Mesothelial cell of epicardium (in vitro differentiated cells): ENCODE measurements around the gene FUT3. TPM values are rescaled to one million over a fixed set of nuclear protein-coding genes. Genes with fewer than 3 reads are reported as not detected.

Experiments used
- DNase-seq, 2 experiments: peaks; one replicate each; pipeline ENCODE4 v3.0.0; 2021; ENCODE audit warnings: low spot score in 2 of 2; ENCODE audit not compliant: unreplicated experiment in 2 of 2
- H3K27ac Mint-ChIP-seq: 2 replicates; pipeline ENCODE4 v1.8.0; 2021; ENCODE audit warnings: mixed read lengths
- H3K27me3 Mint-ChIP-seq: 2 replicates; pipeline ENCODE4 v1.8.0; 2021; ENCODE audit warnings: low read depth, mixed read lengths
- H3K36me3 Mint-ChIP-seq: 2 replicates; pipeline ENCODE4 v1.8.0; 2021; ENCODE audit warnings: mixed read lengths
- H3K4me1 Mint-ChIP-seq: 2 replicates; pipeline ENCODE4 v1.8.0; 2021; ENCODE audit warnings: mixed read lengths
- H3K4me3 Mint-ChIP-seq: 2 replicates; pipeline ENCODE4 v1.8.0; 2021; ENCODE audit warnings: mild to moderate bottlenecking, moderate library complexity, mixed read lengths
- H3K9me3 Mint-ChIP-seq: 2 replicates; pipeline ENCODE4 v1.8.0; 2021; ENCODE audit warnings: mixed read lengths
- total RNA-seq: library from RNA; stranded (reverse); gene quantifications from 3 replicates; pipeline ENCODE4 v1.2.1, GENCODE V29; 2021
- TF ChIP-seq, protein P1 (sequence below): fragments of 200-600 bp; sonication (generic); IDR thresholded peaks from one replicate; pipeline ENCODE4 v1.5.0; 2021; ENCODE audit warnings: antibody characterized with exemption; ENCODE audit not compliant: unreplicated experiment

The FUT3 gene
- 0.49 to 1.1 TPM (median 0.90 TPM) in 3 replicates for total RNA-seq

DNA sequence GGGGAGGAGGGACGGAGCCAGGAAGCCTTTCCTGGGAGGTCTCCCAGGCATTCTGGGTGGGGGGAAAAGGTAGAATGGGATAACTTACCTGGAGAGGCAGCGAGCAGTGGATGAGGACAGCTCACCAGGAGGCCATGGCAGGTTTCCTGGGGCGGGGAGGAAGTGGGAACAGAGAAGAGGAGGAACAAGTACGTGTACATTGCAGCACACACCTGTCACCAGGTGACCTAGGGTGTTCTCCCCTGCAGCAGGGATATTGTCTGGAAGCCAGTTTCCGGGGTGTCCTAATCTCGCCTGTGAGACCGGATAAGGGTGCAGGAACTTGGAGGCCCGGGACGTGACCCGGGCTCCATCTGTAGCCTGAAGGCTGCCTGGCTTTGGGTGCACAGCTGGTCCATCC is at the start of gene FUT3:
TSS of gene FUT3 (minus strand) at position 148 of the 400 bp plus-strand sequence.
- no peak for DNase-seq
- H3K9me3 Mint-ChIP-seq, result no peaks in the 10 kb centered on the region
- H3K27me3 Mint-ChIP-seq, result peaks cover 13% of the 10 kb centered on the region
- no peak within 1 kb of the TSS for H3K27ac Mint-ChIP-seq
- peaks cover 3% of the 10 kb centered on the region for H3K4me1 Mint-ChIP-seq
- no peak within 1 kb of the TSS for H3K4me3 Mint-ChIP-seq
- TF ChIP-seq, protein P1, sequence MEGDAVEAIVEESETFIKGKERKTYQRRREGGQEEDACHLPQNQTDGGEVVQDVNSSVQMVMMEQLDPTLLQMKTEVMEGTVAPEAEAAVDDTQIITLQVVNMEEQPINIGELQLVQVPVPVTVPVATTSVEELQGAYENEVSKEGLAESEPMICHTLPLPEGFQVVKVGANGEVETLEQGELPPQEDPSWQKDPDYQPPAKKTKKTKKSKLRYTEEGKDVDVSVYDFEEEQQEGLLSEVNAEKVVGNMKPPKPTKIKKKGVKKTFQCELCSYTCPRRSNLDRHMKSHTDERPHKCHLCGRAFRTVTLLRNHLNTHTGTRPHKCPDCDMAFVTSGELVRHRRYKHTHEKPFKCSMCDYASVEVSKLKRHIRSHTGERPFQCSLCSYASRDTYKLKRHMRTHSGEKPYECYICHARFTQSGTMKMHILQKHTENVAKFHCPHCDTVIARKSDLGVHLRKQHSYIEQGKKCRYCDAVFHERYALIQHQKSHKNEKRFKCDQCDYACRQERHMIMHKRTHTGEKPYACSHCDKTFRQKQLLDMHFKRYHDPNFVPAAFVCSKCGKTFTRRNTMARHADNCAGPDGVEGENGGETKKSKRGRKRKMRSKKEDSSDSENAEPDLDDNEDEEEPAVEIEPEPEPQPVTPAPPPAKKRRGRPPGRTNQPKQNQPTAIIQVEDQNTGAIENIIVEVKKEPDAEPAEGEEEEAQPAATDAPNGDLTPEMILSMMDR, result no peak
- H3K36me3 Mint-ChIP-seq, result no peaks in the 10 kb centered on the region

DNA sequence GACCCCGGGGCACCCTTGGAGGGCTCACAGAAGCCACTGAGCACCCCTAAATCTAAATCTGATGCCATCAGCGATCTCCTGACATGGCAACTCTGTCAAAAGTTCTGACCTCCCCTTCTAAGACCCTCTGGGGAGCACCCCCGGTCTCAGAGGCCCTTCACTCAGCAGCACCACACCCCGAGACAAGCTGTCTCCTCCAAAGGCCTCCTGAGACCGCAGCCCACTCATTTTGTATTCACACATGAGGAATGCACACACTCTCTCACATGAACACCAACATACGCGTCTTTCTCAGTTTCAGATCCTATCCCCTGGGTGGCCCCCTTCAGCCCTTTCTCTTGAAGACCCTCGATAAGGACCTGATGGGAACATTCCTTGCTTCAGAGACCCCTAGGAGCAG is 49.7 kb upstream of the FUT3 start:
- Mint-ChIP-seq H3K36me3 (peaks cover 11% of the 10 kb centered on the region), H3K9me3 (no peaks in the 10 kb centered on the region), H3K4me1 (peaks cover 10% of the 10 kb centered on the region), H3K27me3 (no peaks in the 10 kb centered on the region), H3K4me3 (peak overlapping the region; percentile 33), H3K27ac (no peak overlapping the region)
- TF ChIP-seq, protein P1, result no peak
- no peak for DNase-seq

DNA sequence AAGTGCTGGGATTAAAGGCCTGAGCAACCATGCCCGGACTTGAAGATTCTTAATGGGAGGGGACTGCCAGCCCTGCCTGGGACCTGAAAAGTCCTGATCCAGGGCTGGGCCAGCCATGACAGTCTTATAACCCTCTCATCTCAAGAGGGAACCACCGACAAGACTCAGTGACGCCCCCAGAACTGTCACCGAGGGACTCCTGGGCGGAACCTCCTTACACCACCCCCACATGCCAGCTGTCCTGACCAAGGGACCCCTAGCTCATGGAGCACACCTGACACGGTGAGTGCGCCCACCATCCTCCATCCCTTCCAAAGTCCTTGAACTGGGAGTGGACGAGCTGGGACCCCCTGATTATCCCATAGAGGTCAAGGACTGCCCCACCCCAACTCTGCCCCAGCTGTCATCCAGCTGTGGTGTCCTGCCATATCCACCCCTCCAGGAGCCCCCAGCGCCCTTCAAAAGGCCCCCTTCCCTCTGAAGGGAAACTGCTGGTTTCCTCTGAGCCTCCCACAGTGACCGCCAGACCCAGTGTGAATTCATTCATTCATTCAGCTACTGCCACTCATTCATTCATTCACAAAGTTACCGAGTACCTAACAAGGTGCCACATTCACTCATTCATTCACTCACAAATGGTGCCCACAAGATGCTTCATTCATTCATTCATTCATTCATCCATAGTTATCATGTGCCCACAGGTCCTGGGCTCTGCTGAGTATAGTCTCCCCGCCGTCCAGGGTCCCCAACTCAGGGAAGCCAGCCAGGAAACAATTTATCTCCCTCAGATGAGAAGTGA is 48.7 kb upstream of the FUT3 start:
- Mint-ChIP-seq H3K9me3 (no peaks in the 10 kb centered on the region), H3K36me3 (peaks cover 13% of the 10 kb centered on the region), H3K4me1 (peaks cover 10% of the 10 kb centered on the region), H3K27ac (no peak overlapping the region), H3K27me3 (no peaks in the 10 kb centered on the region), H3K4me3 (no peak overlapping the region)
- no peak for DNase-seq
- TF ChIP-seq, protein P1, result no peak

DNA sequence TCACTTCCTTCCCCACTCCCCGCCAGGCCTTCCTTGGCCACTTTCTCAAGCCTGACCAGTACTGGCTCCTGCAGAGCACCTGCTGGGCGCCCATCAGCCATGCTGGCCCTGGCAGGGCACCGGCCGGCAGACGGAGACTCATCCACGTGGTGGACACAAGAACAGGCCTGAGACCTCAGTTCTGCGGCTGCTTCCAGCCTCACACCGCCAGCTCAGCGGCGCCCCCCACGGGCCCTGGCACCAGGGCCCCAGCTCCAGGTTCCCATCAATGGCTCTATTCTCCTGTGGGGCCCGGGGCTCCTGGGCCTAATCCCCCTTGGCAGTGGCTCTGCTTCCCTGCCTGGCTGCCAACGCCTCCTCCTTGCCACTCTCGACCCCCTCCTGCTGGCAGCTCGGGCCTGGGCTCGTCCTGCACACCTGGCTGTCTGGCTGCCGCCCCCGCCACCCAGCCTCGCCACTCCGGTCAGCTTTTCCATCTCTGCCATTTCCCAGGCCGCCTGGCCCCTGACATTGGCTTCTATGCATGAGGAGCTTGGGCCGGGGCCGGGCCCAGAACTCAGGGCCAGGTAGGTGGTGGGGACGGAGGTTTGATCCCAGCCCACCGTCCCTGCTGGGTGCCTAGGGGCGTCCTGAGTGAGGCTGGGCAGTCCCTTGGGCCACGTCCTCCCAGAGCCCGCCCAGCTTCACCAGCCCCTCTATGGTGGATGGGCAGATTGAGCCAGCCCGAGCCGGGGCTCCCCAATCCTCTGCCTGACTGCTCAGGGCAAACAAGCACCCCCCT is 46.1 kb upstream of the FUT3 start:
- Mint-ChIP-seq H3K9me3 (no peaks in the 10 kb centered on the region), H3K27me3 (no peaks in the 10 kb centered on the region), H3K27ac (no peak overlapping the region), H3K4me3 (no peak overlapping the region), H3K4me1 (peaks cover 6% of the 10 kb centered on the region), H3K36me3 (peaks cover 13% of the 10 kb centered on the region)
- DNase-seq, result no peak
- TF ChIP-seq, protein P1, result no peak

DNA sequence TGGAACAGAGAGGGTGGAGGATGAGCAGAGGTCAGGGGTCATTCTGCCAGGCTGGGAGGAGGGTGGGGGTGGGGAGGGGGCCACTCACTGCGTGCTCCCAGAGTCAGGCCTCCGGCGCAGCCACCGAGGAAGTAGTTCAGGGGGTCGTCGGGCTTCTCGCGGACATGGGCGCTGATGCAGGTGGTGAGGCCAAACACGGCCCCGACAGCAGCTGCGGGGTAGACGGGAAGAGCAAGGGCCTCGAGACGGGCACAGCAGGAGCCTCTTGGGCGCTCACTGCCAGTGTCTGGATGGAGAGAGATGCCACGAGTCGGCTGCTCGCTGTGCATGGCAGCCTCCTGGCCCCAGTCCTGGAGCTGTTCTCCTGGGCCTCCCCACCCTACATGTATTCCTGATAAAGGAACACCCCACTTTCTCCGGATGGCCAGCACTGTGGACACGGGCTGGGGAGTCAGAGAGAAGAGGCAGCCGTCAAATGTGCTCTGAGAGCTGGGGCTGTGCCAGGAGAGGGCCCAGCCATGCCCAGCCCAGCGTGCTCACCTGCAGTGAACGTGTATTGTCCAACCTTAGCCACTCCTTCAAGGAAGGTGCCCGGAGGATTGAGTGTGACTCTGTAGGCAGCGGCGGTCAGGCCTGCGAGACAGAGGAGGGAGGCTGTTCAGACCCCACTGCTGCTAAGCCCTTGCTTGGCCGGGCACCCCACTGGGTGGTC is 45.3 kb upstream of the FUT3 start:
- H3K27ac Mint-ChIP-seq, result no peak overlapping the region
- H3K27me3 Mint-ChIP-seq, result peaks cover 2% of the 10 kb centered on the region
- H3K4me3 Mint-ChIP-seq, result no peak overlapping the region
- no peaks in the 10 kb centered on the region for H3K9me3 Mint-ChIP-seq
- no peak for DNase-seq
- TF ChIP-seq, protein P1, result no peak
- H3K4me1 Mint-ChIP-seq, result peaks cover 9% of the 10 kb centered on the region
- peaks cover 13% of the 10 kb centered on the region for H3K36me3 Mint-ChIP-seq
